ENCODE results near the gene TDRD9.

DNA sequence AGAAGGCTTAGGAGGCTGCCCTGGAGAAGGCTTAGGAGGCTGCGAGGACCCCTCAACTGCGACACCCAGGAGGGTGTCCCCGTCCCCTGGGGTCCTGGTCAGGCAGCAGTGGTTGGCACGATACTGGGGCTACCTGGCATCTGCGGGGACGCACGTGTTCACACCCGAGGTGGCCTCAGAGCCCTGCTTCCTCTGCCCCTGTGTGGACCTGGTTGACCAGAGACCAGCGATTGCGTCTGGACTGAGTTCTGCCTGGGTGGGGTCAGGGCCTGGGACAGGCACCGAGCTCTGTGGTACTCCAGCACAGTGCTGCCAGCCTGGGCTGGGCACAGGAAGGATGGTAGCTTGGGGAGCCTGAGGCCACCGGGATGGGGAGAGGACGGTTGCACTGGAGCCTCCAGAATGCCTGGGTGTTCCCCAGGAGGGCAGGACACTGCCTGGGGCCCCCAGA is 158.0 kb downstream of the TDRD9 start:
- TF ChIP-seq, protein P1, sequence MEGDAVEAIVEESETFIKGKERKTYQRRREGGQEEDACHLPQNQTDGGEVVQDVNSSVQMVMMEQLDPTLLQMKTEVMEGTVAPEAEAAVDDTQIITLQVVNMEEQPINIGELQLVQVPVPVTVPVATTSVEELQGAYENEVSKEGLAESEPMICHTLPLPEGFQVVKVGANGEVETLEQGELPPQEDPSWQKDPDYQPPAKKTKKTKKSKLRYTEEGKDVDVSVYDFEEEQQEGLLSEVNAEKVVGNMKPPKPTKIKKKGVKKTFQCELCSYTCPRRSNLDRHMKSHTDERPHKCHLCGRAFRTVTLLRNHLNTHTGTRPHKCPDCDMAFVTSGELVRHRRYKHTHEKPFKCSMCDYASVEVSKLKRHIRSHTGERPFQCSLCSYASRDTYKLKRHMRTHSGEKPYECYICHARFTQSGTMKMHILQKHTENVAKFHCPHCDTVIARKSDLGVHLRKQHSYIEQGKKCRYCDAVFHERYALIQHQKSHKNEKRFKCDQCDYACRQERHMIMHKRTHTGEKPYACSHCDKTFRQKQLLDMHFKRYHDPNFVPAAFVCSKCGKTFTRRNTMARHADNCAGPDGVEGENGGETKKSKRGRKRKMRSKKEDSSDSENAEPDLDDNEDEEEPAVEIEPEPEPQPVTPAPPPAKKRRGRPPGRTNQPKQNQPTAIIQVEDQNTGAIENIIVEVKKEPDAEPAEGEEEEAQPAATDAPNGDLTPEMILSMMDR (conservative IDR thresholded peaks at IDR 0.05; ENCODE audit: low read depth, low read length), result no peak
- TF ChIP-seq EZH2 (IDR thresholded peaks at IDR 0.05; ENCODE audit: low read length, unreplicated experiment), result no peak
